Sciatic nerve (tissue), 2 donors: Measurements from ENCODE around the gene DYNLRB2. TPM values are rescaled to one million over a fixed set of nuclear protein-coding genes. Genes with fewer than 3 reads are reported as not detected.

Source experiments
- ATAC-seq: fragments of 200-7000 bp; cut with Tn5 transposase; one replicate; pipeline ENCODE4 v1.9.1; 2020; ENCODE audit warnings: mild to moderate bottlenecking, moderate library complexity
- DNase-seq: peaks from one replicate; pipeline ENCODE4 v3.0.0-alpha.2; 2020; ENCODE audit warnings: low spot score
- intact Hi-C: fragments of 100-400 bp; cut with DNase I; formaldehyde crosslinking; loops from one replicate; pipeline ENCODE4 v1.14.2; 2022
- total RNA-seq: library from RNA; stranded (reverse); fragmentation: NEBNext Ultra II Directional; extraction: Animal tissue kit (Norgen Biotek cat#: 25700); gene quantifications from one replicate; pipeline ENCODE4 v1.2.1, GENCODE V29; 2021
- donor health status: DM: no; HTN: no; CAD: no.
- donor health status: DM: no; HTN: no; CAD: no.

DYNLRB2 gene
- total RNA-seq, 1 donor from 2014 or later, result 2.2 TPM

GRCh38 chr16:80544326-80544725 is 3.5 kb downstream of the DYNLRB2 start:
- DNase-seq (no peak), ATAC-seq (no peak)
- intact Hi-C loops, result no loop called here

- intact Hi-C loops, result no loop called here
- DNase-seq (no peak), ATAC-seq (no peak)
These were observed 5.5 kb downstream of the DYNLRB2 start for GRCh38 chr16:80546249-80546648.

- DNase-seq (no peak), ATAC-seq (no peak)
- intact Hi-C loops, result no loop called here
These were observed 6.4 kb downstream of the DYNLRB2 start for GRCh38 chr16:80547145-80547544.

- intact Hi-C loops, result no loop called here
- DNase-seq, result no peak
- ATAC-seq, result no peak
These were observed 11.5 kb downstream of the DYNLRB2 start for GRCh38 chr16:80552277-80552676.

- intact Hi-C loops, result no loop called here
- ATAC-seq, result no peak
- no peak for DNase-seq
These were observed 13.2 kb downstream of the DYNLRB2 start for GRCh38 chr16:80554033-80554432.

GRCh38 chr16:80556481-80556880 is 15.7 kb downstream of the DYNLRB2 start:
- intact Hi-C loops, result no loop called here
- no peak for ATAC-seq
- DNase-seq, result no peak

GRCh38 chr16:80557037-80557436 is 16.2 kb downstream of the DYNLRB2 start:
- no peak for DNase-seq
- intact Hi-C loops, result no loop called here

GRCh38 chr16:80559369-80559768 is 18.6 kb downstream of the DYNLRB2 start:
- DNase-seq (no peak), ATAC-seq (no peak)
- intact Hi-C loops, result no loop called here

More at GRCh38 chr16:80557037-80557436, 16.2 kb downstream of the DYNLRB2 start:
- no peak for ATAC-seq

GRCh38 chr16:80563066-80563465 is 22.3 kb downstream of the DYNLRB2 start:
- intact Hi-C loops, result no loop called here
- DNase-seq (no peak), ATAC-seq (no peak)

GRCh38 chr16:80564394-80564793 is 23.6 kb downstream of the DYNLRB2 start:
- intact Hi-C loops, result no loop called here
- ATAC-seq (no peak), DNase-seq (no peak)

- DNase-seq (no peak), ATAC-seq (no peak)
- intact Hi-C loops, result no loop called here
These were observed 28.8 kb downstream of the DYNLRB2 start for GRCh38 chr16:80569440-80570105.

- DNase-seq, result no peak
- intact Hi-C loops, result no loop called here
- peak; percentile 84 for ATAC-seq
These were observed 29.3 kb downstream of the DYNLRB2 start for GRCh38 chr16:80570106-80570478.

GRCh38 chr16:80573700-80574120 is 32.9 kb downstream of the DYNLRB2 start:
- DNase-seq, result no peak
- no peak for ATAC-seq
- intact Hi-C loops, result no loop called here

GRCh38 chr16:80576343-80576912 is 35.6 kb downstream of the DYNLRB2 start:
- no peak for DNase-seq
- intact Hi-C loops, result no loop called here
- ATAC-seq, result no peak

GRCh38 chr16:80577485-80578280 is 36.9 kb downstream of the DYNLRB2 start:
- DNase-seq, result no peak
- intact Hi-C loops, result no loop called here
- ATAC-seq, result no peak

- ATAC-seq (no peak), DNase-seq (no peak)
- intact Hi-C loops, result no loop called here
These were observed 39.5 kb downstream of the DYNLRB2 start for GRCh38 chr16:80580109-80580832.

- DNase-seq (no peak), ATAC-seq (peak; percentile 60)
- intact Hi-C loops, result no loop called here
These were observed 42.7 kb downstream of the DYNLRB2 start for GRCh38 chr16:80583466-80583865.

GRCh38 chr16:80585764-80586163 is 45.0 kb downstream of the DYNLRB2 start:
- intact Hi-C loops, result no loop called here
- no peak for ATAC-seq
- no peak for DNase-seq

GRCh38 chr16:80586476-80586875 is 45.7 kb downstream of the DYNLRB2 start:
- no peak for ATAC-seq
- DNase-seq, result no peak
- intact Hi-C loops, result no loop called here

GRCh38 chr16:80587071-80587470 is 46.3 kb downstream of the DYNLRB2 start:
- DNase-seq (no peak), ATAC-seq (no peak)
- intact Hi-C loops, result no loop called here
